ENCODE measurements around the gene STK33. TPM values are rescaled to one million over a fixed set of nuclear protein-coding genes. Genes with fewer than 3 reads are reported as not detected.

The STK33 gene
- total RNA-seq, 2 experiments from 2014 or later = not detected

GRCh38 chr11:8387693-8388092 lies 206.3 kb downstream of the STK33 start:
- Mint-ChIP-seq H3K36me3 (ENCODE audit: low read depth) (no peaks in the 10 kb centered on the region), H3K9me3 (no peaks in the 10 kb centered on the region), H3K27me3 (peaks cover 8% of the 10 kb centered on the region), H3K4me3 (no peak overlapping the region), H3K4me1 (ENCODE audit: low read depth) (no peaks in the 10 kb centered on the region), H3K27ac (no peak overlapping the region)
- ChIA-PET POLR2A (no interaction called here), CTCF (no interaction called here)
- H3K27me3 ChIP-seq (ENCODE audit: control insufficient read depth in 1 of 2, insufficient read depth in 2 of 2, low read length in 2 of 2) = no peaks in the 10 kb centered on the region
- no peak overlapping the region for H3K4me3 ChIP-seq (ENCODE audit: low read length)
- no peak for ATAC-seq (ENCODE audit: poor library complexity)
- no peaks in the 10 kb centered on the region for H3K36me3 ChIP-seq (ENCODE audit: insufficient read depth, low read length)
- no peak for TF ChIP-seq CTCF (IDR thresholded peaks at IDR 0.05)
- peaks cover 0 to 4% of the 10 kb centered on the region in 2 experiments for H3K9me3 ChIP-seq (ENCODE audit: control insufficient read depth in 1 of 2, insufficient read depth in 1 of 2, low read length in 2 of 2)
- H3K27ac ChIP-seq (ENCODE audit: low read depth in 1 of 2, low read length in 2 of 2) = no peak overlapping the region
- intact Hi-C loops (cut with DNase I, micrococcal nuclease) = no loop called here
- no peak for DNase-seq
- no peaks in the 10 kb centered on the region for H3K4me1 ChIP-seq (ENCODE audit: insufficient read depth, low read length)

- no peaks in the 10 kb centered on the region for H3K36me3 ChIP-seq (ENCODE audit: insufficient read depth, low read length)
- Mint-ChIP-seq H3K4me1 (ENCODE audit: low read depth) (no peaks in the 10 kb centered on the region), H3K4me3 (no peak overlapping the region), H3K27ac (no peak overlapping the region), H3K9me3 (no peaks in the 10 kb centered on the region), H3K36me3 (ENCODE audit: low read depth) (no peaks in the 10 kb centered on the region), H3K27me3 (peaks cover 8% of the 10 kb centered on the region)
- ATAC-seq (ENCODE audit: poor library complexity) (no peak), DNase-seq (no peak)
- no peaks in the 10 kb centered on the region for H3K4me1 ChIP-seq (ENCODE audit: insufficient read depth, low read length)
- H3K9me3 ChIP-seq (ENCODE audit: control insufficient read depth in 1 of 2, insufficient read depth in 1 of 2, low read length in 2 of 2) = peaks cover 0 to 4% of the 10 kb centered on the region in 2 experiments
- no peak overlapping the region for H3K27ac ChIP-seq (ENCODE audit: low read depth in 1 of 2, low read length in 2 of 2)
- TF ChIP-seq CTCF (IDR thresholded peaks at IDR 0.05) = no peak
- no peaks in the 10 kb centered on the region for H3K27me3 ChIP-seq (ENCODE audit: control insufficient read depth in 1 of 2, insufficient read depth in 2 of 2, low read length in 2 of 2)
- intact Hi-C loops (cut with DNase I, micrococcal nuclease) = no loop called here
- CTCF ChIA-PET = no interaction called here
- POLR2A ChIA-PET = no interaction called here
- H3K4me3 ChIP-seq (ENCODE audit: low read length) = no peak overlapping the region
Measured at GRCh38 chr11:8387141-8387540, 206.9 kb downstream of the STK33 start.

GRCh38 chr11:8386134-8386864 lies 207.7 kb downstream of the STK33 start:
- Histone ChIP-seq H3K9me3 (ENCODE audit: control insufficient read depth in 1 of 2, insufficient read depth in 1 of 2, low read length in 2 of 2) (peaks cover 0 to 4% of the 10 kb centered on the region in 2 experiments), H3K4me1 (ENCODE audit: insufficient read depth, low read length) (no peaks in the 10 kb centered on the region), H3K36me3 (ENCODE audit: insufficient read depth, low read length) (no peaks in the 10 kb centered on the region), H3K4me3 (ENCODE audit: low read length) (no peak overlapping the region), H3K27ac (ENCODE audit: low read depth in 1 of 2, low read length in 2 of 2) (no peak overlapping the region), H3K27me3 (ENCODE audit: control insufficient read depth in 1 of 2, insufficient read depth in 2 of 2, low read length in 2 of 2) (no peaks in the 10 kb centered on the region)
- Mint-ChIP-seq H3K4me3 (no peak overlapping the region), H3K36me3 (ENCODE audit: low read depth) (no peaks in the 10 kb centered on the region), H3K27ac (no peak overlapping the region), H3K9me3 (no peaks in the 10 kb centered on the region), H3K4me1 (ENCODE audit: low read depth) (no peaks in the 10 kb centered on the region), H3K27me3 (peaks cover 8% of the 10 kb centered on the region)
- DNase-seq (no peak), ATAC-seq (ENCODE audit: poor library complexity) (no peak)
- CTCF ChIA-PET = no interaction called here
- POLR2A ChIA-PET = no interaction called here
- no peak for TF ChIP-seq CTCF (IDR thresholded peaks at IDR 0.05)
- intact Hi-C loops (cut with DNase I, micrococcal nuclease) = no loop called here
